Transverse colon (tissue), 4 donors: ENCODE results near the gene TAF4. TPM values are rescaled to one million over a fixed set of nuclear protein-coding genes. Genes with fewer than 3 reads are reported as not detected.

Experiments used
- DNase-seq: peaks from one replicate; pipeline ENCODE4 v3.0.0-alpha.2; 2019
- H3K27ac ChIP-seq, 4 donors: fragments of 200-600 bp; sonication (generic); 2 replicates each; pipeline ENCODE4 v1.5.1; 2016 to 2018; ENCODE audit warnings: inconsistent platforms in 4 of 4
- H3K27me3 ChIP-seq: fragments of 200-600 bp; sonication (generic); 2 replicates; pipeline ENCODE4 v1.5.1; 2017; ENCODE audit warnings: inconsistent platforms
- H3K36me3 ChIP-seq, 4 donors: fragments of 200-600 bp; sonication (generic); 2 replicates each; pipeline ENCODE4 v1.5.1; 2017 to 2019; ENCODE audit warnings: inconsistent platforms in 4 of 4
- H3K4me1 ChIP-seq, 4 donors: fragments of 200-600 bp; sonication (generic); 2 replicates each; pipeline ENCODE4 v1.5.1; 2017 to 2020; ENCODE audit warnings: inconsistent platforms in 4 of 4
- H3K4me3 ChIP-seq, 4 donors: fragments of 200-600 bp; sonication (generic); 1 replicate in 1 of 4; 2 replicates in 3 of 4; pipeline versions ENCODE4 v1.5.1 to v1.6.1; 2017 to 2019; ENCODE audit warnings: inconsistent platforms in 4 of 4
- H3K9me3 ChIP-seq, 2 donors: fragments of 200-600 bp; sonication (generic); 2 replicates each; pipeline ENCODE4 v1.5.1; 2017 to 2019; ENCODE audit warnings: inconsistent platforms in 2 of 2
- EP300 ChIP-seq: sonication (generic); formaldehyde crosslinking; IDR thresholded peaks from one replicate; pipeline ENCODE4 v1.6.1; 2017; ENCODE audit warnings: antibody characterized with exemption, low read depth
- POLR2A ChIP-seq: fragments of 450-650 bp; IDR thresholded peaks from one replicate; pipeline ENCODE4 v1.6.1; 2016; ENCODE audit warnings: antibody characterized with exemption, mild to moderate bottlenecking, moderate library complexity
- POLR2AphosphoS5 ChIP-seq, 3 donors: sonication (generic); formaldehyde crosslinking; IDR thresholded peaks; one replicate each; pipeline ENCODE4 v1.6.1; 2016; ENCODE audit warnings: antibody characterized with exemption in 3 of 3
- WGBS, 2 donors: methylation state at CpG; one replicate each; pipeline ENCODE4 v1.1.5; 2018; ENCODE audit warnings: low coverage in 1 of 2; 5-methylcytosine and 5-hydroxymethylcytosine counted together
- in situ Hi-C, 4 donors: fragments of 200-750 bp; cut with MboI; loops; one replicate each; pipeline versions ENCODE4 v1.15.0 to v1.15.1; 2017; ENCODE audit warnings: low sequenced_read_pairs in 3 of 4, low pct_ligation_motif_present in 1 of 4, low pct_unique_long_range_greater_than_20kb in 1 of 4
- intact Hi-C: fragments of 100-400 bp; cut with DNase I; formaldehyde crosslinking; loops from one replicate; pipeline ENCODE4 v1.15.1; 2023; ENCODE audit warnings: low total_unique reads
- total RNA-seq, 4 donors: library from RNA; depleted of rRNA; stranded (reverse); fragments of >200 nt; gene quantifications; one replicate each; pipeline ENCODE4 v1.1.0, GENCODE V29; 2016
- TF ChIP-seq, protein P1 (sequence below), 5 experiments: fragments of 200-600 bp in 3 of 5; fragments of 450-650 bp in 2 of 5; sonication (generic) in 3 of 5; IDR thresholded peaks; 1 replicate in 2 of 5; 2 replicates in 3 of 5; pipeline ENCODE4 v1.5.1; 2016 to 2017; ENCODE audit warnings: antibody characterized with exemption in 5 of 5, inconsistent platforms in 3 of 5, mild to moderate bottlenecking in 2 of 5, moderate library complexity in 1 of 5

TAF4 gene
- total RNA-seq, 4 donors from 2014 or later: 18.9 to 39.5 (median 24.3) TPM

GRCh38 chr20:62049342-62050165 is 16.1 kb downstream of the TAF4 start:
- Histone ChIP-seq H3K36me3 (no peaks in the 10 kb centered on the region), H3K27ac (no peak overlapping the region), H3K9me3 (no peaks in the 10 kb centered on the region), H3K4me3 (no peak overlapping the region), H3K4me1 (peaks cover 0 to 11% (median 0%) of the 10 kb centered on the region in 4 donors), H3K27me3 (no peaks in the 10 kb centered on the region)
- DNase-seq: no peak
- WGBS, 2 donors: 89 to 100% methylated on average over 1 to 22 of the region's 22 CpGs
- TF ChIP-seq EP300: no peak
- TF ChIP-seq POLR2A: no peak
- no peak for TF ChIP-seq POLR2AphosphoS5 (IDR thresholded peaks at IDR 0.05)
- TF ChIP-seq, protein P1, sequence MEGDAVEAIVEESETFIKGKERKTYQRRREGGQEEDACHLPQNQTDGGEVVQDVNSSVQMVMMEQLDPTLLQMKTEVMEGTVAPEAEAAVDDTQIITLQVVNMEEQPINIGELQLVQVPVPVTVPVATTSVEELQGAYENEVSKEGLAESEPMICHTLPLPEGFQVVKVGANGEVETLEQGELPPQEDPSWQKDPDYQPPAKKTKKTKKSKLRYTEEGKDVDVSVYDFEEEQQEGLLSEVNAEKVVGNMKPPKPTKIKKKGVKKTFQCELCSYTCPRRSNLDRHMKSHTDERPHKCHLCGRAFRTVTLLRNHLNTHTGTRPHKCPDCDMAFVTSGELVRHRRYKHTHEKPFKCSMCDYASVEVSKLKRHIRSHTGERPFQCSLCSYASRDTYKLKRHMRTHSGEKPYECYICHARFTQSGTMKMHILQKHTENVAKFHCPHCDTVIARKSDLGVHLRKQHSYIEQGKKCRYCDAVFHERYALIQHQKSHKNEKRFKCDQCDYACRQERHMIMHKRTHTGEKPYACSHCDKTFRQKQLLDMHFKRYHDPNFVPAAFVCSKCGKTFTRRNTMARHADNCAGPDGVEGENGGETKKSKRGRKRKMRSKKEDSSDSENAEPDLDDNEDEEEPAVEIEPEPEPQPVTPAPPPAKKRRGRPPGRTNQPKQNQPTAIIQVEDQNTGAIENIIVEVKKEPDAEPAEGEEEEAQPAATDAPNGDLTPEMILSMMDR (IDR thresholded peaks at IDR 0.05): no peak
- in situ Hi-C loops (no loop called here), intact Hi-C loops (no loop called here)

GRCh38 chr20:62048821-62049291 is 16.8 kb downstream of the TAF4 start:
- in situ Hi-C loops: no loop called here
- intact Hi-C loops: no loop called here
- no peak overlapping the region for H3K4me3 ChIP-seq
- DNase-seq: no peak
- no peaks in the 10 kb centered on the region for H3K27me3 ChIP-seq
- no peaks in the 10 kb centered on the region for H3K36me3 ChIP-seq
- no peaks in the 10 kb centered on the region for H3K9me3 ChIP-seq
- 94% methylated on average over 17 of the region's 18 CpGs; no CpG with 5 or more reads in 1 of the 2 donors for WGBS, 2 donors
- H3K4me1 ChIP-seq: peaks cover 0 to 11% (median 0%) of the 10 kb centered on the region in 4 donors
- no peak overlapping the region for H3K27ac ChIP-seq
- TF ChIP-seq POLR2A (no peak), EP300 (no peak), POLR2AphosphoS5 (IDR thresholded peaks at IDR 0.05) (no peak)
- TF ChIP-seq, protein P1 (IDR thresholded peaks at IDR 0.05): no peak

DNA sequence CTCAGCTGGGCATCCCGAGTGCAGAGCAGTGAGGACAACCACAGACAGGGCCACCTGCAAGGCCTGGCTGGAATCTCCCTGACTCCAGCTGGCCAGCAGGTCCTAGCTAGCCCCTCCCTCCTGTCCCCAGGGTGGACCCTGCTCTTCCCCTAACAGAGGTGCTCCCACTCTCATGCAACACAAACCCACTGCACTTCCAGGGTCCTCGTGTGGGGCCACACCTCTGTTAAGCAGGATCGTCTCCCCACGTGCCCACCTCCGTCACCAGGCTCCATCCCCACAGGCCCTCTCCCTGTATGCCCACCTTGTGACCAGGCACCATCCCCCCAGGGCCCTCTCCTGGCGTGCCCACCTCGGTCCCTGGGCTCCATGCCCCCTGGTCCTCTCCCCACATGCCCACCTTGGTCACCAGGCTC is 17.3 kb downstream of the TAF4 start:
- intact Hi-C loops: no loop called here
- Histone ChIP-seq H3K36me3 (no peaks in the 10 kb centered on the region), H3K9me3 (no peaks in the 10 kb centered on the region), H3K4me1 (peaks cover 0 to 11% (median 0%) of the 10 kb centered on the region in 4 donors), H3K27me3 (no peaks in the 10 kb centered on the region), H3K27ac (no peak overlapping the region), H3K4me3 (no peak overlapping the region)
- no peak for DNase-seq
- in situ Hi-C loops: no loop called here
- TF ChIP-seq EP300: no peak
- no peak for TF ChIP-seq POLR2A
- no peak for TF ChIP-seq POLR2AphosphoS5 (IDR thresholded peaks at IDR 0.05)
- TF ChIP-seq, protein P1 (IDR thresholded peaks at IDR 0.05): no peak
- 88% methylated on average over 7 of the region's 7 CpGs; no CpG with 5 or more reads in 1 of the 2 donors for WGBS, 2 donors

GRCh38 chr20:62047666-62048345 is 17.9 kb downstream of the TAF4 start:
- WGBS, 2 donors: 93% methylated on average over 24 of the region's 24 CpGs; no CpG with 5 or more reads in 1 of the 2 donors
- intact Hi-C loops: no loop called here
- peaks cover 0 to 11% (median 0%) of the 10 kb centered on the region in 4 donors for H3K4me1 ChIP-seq
- no peaks in the 10 kb centered on the region for H3K36me3 ChIP-seq
- no peaks in the 10 kb centered on the region for H3K27me3 ChIP-seq
- in situ Hi-C loops: no loop called here
- no peak overlapping the region for H3K4me3 ChIP-seq
- DNase-seq: no peak
- TF ChIP-seq POLR2A (no peak), POLR2AphosphoS5 (IDR thresholded peaks at IDR 0.05) (no peak), EP300 (no peak)
- TF ChIP-seq, protein P1 (IDR thresholded peaks at IDR 0.05): no peak
- H3K9me3 ChIP-seq: no peaks in the 10 kb centered on the region
- H3K27ac ChIP-seq: no peak overlapping the region
